Astrocyte (in vitro differentiated cells and primary cell): ENCODE results near the gene CCR6. TPM values are rescaled to one million over a fixed set of nuclear protein-coding genes. Genes with fewer than 3 reads are reported as not detected.

Experiments used
- DNase-seq: peaks from one replicate; pipeline ENCODE4 v3.0.0-alpha.2; 2010; ENCODE audit warnings: low read depth
- FAIRE-seq: peaks from 2 replicates; lab custom pipeline; 2011; peaks lifted over from hg19 to GRCh38; lab: Jason Lieb, UNC
- H2AFZ ChIP-seq: 2 replicates; pipeline ENCODE4 v1.6.0; 2012; ENCODE audit warnings: low read depth, low read length, inconsistent platforms
- H3K27ac ChIP-seq: 2 replicates; pipeline ENCODE4 v1.5.1; 2011; ENCODE audit warnings: low read depth, low read length, inconsistent platforms
- H3K27me3 ChIP-seq: 2 replicates; pipeline ENCODE4 v1.6.0; 2011; ENCODE audit warnings: low read length, inconsistent platforms; ENCODE audit not compliant: insufficient read depth
- H3K36me3 ChIP-seq: 2 replicates; pipeline ENCODE4 v1.5.1; 2011; ENCODE audit warnings: low read length, inconsistent platforms; ENCODE audit not compliant: insufficient read depth
- H3K4me1 ChIP-seq: 2 replicates; pipeline ENCODE4 v1.5.1; 2011; ENCODE audit warnings: low read length, inconsistent platforms; ENCODE audit not compliant: insufficient read depth
- H3K4me2 ChIP-seq: 2 replicates; pipeline ENCODE4 v1.6.0; 2012; ENCODE audit warnings: low read length, inconsistent platforms
- H3K4me3 ChIP-seq: 2 replicates; pipeline ENCODE4 v1.5.1; 2011; ENCODE audit warnings: low read depth, mild to moderate bottlenecking, low read length, inconsistent platforms; ENCODE audit not compliant: insufficient read depth
- H3K79me2 ChIP-seq: 2 replicates; pipeline ENCODE4 v1.6.0; 2012; ENCODE audit warnings: mild to moderate bottlenecking, low read length, inconsistent platforms; ENCODE audit not compliant: insufficient read depth
- H3K9ac ChIP-seq: 2 replicates; pipeline ENCODE4 v1.6.0; 2012; ENCODE audit warnings: mild to moderate bottlenecking, low read length, inconsistent platforms
- H3K9me3 ChIP-seq: 2 replicates; pipeline ENCODE4 v1.5.1; 2012; ENCODE audit warnings: low read depth, mild to moderate bottlenecking, low read length, inconsistent platforms; ENCODE audit not compliant: insufficient read depth
- H4K20me1 ChIP-seq: 2 replicates; pipeline ENCODE4 v1.6.0; 2012; ENCODE audit warnings: low read length, inconsistent platforms; ENCODE audit not compliant: insufficient read depth
- H3K27ac Mint-ChIP-seq: one replicate; pipeline ENCODE4 v1.8.0; 2021; ENCODE audit warnings: mild to moderate bottlenecking, mixed read lengths; ENCODE audit not compliant: unreplicated experiment
- H3K27me3 Mint-ChIP-seq: one replicate; pipeline ENCODE4 v1.8.0; 2021; ENCODE audit warnings: low read depth, mixed read lengths; ENCODE audit not compliant: unreplicated experiment
- H3K36me3 Mint-ChIP-seq: one replicate; pipeline ENCODE4 v1.8.0; 2021; ENCODE audit warnings: low read depth, mixed read lengths; ENCODE audit not compliant: unreplicated experiment
- H3K4me1 Mint-ChIP-seq: one replicate; pipeline ENCODE4 v1.8.0; 2021; ENCODE audit warnings: low read depth, mixed read lengths; ENCODE audit not compliant: unreplicated experiment
- H3K4me3 Mint-ChIP-seq: one replicate; pipeline ENCODE4 v1.8.0; 2021; ENCODE audit warnings: mild to moderate bottlenecking, moderate library complexity, mixed read lengths; ENCODE audit not compliant: unreplicated experiment
- H3K9me3 Mint-ChIP-seq: one replicate; pipeline ENCODE4 v1.8.0; 2021; ENCODE audit warnings: mild to moderate bottlenecking, mixed read lengths; ENCODE audit not compliant: unreplicated experiment
- CTCF ChIP-seq: IDR thresholded peaks from 2 replicates; pipeline ENCODE4 v1.5.1; 2011; ENCODE audit warnings: low read depth, mild to moderate bottlenecking, inconsistent platforms, low read length, moderate library complexity; ENCODE audit not compliant: insufficient read depth
- EZH2 ChIP-seq: IDR thresholded peaks from 2 replicates; pipeline ENCODE4 v1.6.1; 2012; ENCODE audit warnings: mild to moderate bottlenecking, low read length, inconsistent platforms; ENCODE audit not compliant: insufficient read depth
- total RNA-seq: library from RNA; stranded (reverse); gene quantifications from 2 replicates; pipeline ENCODE4 v1.2.1, GENCODE V29; 2021

Gene CCR6
- total RNA-seq, 1 donor from 2014 or later, result not detected

GRCh38 chr6:167113047-167113754 lies 9.7 kb upstream of the CCR6 start:
- Histone ChIP-seq H3K36me3 (no peaks in the 10 kb centered on the region), H3K79me2 (no peaks in the 10 kb centered on the region), H3K4me3 (no peak overlapping the region), H3K27ac (no peak overlapping the region), H2AFZ (no peak overlapping the region), H3K27me3 (no peaks in the 10 kb centered on the region), H3K4me1 (no peaks in the 10 kb centered on the region), H3K9me3 (no peaks in the 10 kb centered on the region), H3K4me2 (no peak overlapping the region), H3K9ac (no peak overlapping the region), H4K20me1 (no peaks in the 10 kb centered on the region)
- Mint-ChIP-seq H3K27ac (no peak overlapping the region), H3K4me3 (no peak overlapping the region), H3K27me3 (peaks cover 27% of the 10 kb centered on the region), H3K9me3 (no peaks in the 10 kb centered on the region), H3K36me3 (no peaks in the 10 kb centered on the region), H3K4me1 (no peaks in the 10 kb centered on the region)
- no peak for FAIRE-seq
- no peak for DNase-seq
- TF ChIP-seq CTCF (no peak), EZH2 (no peak)

GRCh38 chr6:167113935-167114910 lies 8.7 kb upstream of the CCR6 start:
- TF ChIP-seq EZH2 (no peak), CTCF (no peak)
- no peak overlapping the region for H3K4me3 ChIP-seq

More at GRCh38 chr6:167113935-167114910, 8.7 kb upstream of the CCR6 start:
- Mint-ChIP-seq H3K9me3 (no peaks in the 10 kb centered on the region), H3K4me3 (no peak overlapping the region), H3K27me3 (peaks cover 27% of the 10 kb centered on the region), H3K4me1 (no peaks in the 10 kb centered on the region), H3K27ac (no peak overlapping the region), H3K36me3 (no peaks in the 10 kb centered on the region)
- H3K79me2 ChIP-seq, result no peaks in the 10 kb centered on the region
- no peaks in the 10 kb centered on the region for H4K20me1 ChIP-seq
- FAIRE-seq (no peak), DNase-seq (no peak)
- no peak overlapping the region for H3K4me2 ChIP-seq
- H3K36me3 ChIP-seq, result no peaks in the 10 kb centered on the region
- no peak overlapping the region for H3K9ac ChIP-seq
- H3K4me1 ChIP-seq, result no peaks in the 10 kb centered on the region
- no peak overlapping the region for H2AFZ ChIP-seq
- H3K27ac ChIP-seq, result no peak overlapping the region
- no peaks in the 10 kb centered on the region for H3K27me3 ChIP-seq
- no peaks in the 10 kb centered on the region for H3K9me3 ChIP-seq
